Tibial nerve (tissue), 4 donors: Measurements from ENCODE around the gene MEF2C.

Experiments
- CTCF ChIP-seq, 5 experiments: fragments of 200-600 bp in 3 of 5; fragments of 450-650 bp in 2 of 5; sonication (generic) in 3 of 5; IDR thresholded peaks; one replicate each; pipeline ENCODE4 v1.5.1; 2016 to 2019; ENCODE audit warnings: antibody characterized with exemption in 5 of 5, mild to moderate bottlenecking in 3 of 5, moderate library complexity in 2 of 5
- EP300 ChIP-seq, 2 donors: sonication (generic); formaldehyde crosslinking; IDR thresholded peaks; one replicate each; pipeline ENCODE4 v1.6.1; 2017; ENCODE audit warnings: antibody characterized with exemption in 2 of 2, mild to moderate bottlenecking in 1 of 2
- POLR2A ChIP-seq, 2 donors: fragments of 450-650 bp; IDR thresholded peaks; one replicate each; pipeline ENCODE4 v1.6.1; 2017; ENCODE audit warnings: antibody characterized with exemption in 2 of 2, mild to moderate bottlenecking in 2 of 2, moderate library complexity in 2 of 2

GRCh38 chr5:88722546-88723073 is 160.4 kb downstream of the MEF2C start:
- TF ChIP-seq EP300 (IDR thresholded peaks at IDR 0.05) (no peak), CTCF (IDR thresholded peaks at IDR 0.05) (no peak), POLR2A (IDR thresholded peaks at IDR 0.05) (no peak)
